ENCODE data around the gene ZNF784.

Gene ZNF784

DNA sequence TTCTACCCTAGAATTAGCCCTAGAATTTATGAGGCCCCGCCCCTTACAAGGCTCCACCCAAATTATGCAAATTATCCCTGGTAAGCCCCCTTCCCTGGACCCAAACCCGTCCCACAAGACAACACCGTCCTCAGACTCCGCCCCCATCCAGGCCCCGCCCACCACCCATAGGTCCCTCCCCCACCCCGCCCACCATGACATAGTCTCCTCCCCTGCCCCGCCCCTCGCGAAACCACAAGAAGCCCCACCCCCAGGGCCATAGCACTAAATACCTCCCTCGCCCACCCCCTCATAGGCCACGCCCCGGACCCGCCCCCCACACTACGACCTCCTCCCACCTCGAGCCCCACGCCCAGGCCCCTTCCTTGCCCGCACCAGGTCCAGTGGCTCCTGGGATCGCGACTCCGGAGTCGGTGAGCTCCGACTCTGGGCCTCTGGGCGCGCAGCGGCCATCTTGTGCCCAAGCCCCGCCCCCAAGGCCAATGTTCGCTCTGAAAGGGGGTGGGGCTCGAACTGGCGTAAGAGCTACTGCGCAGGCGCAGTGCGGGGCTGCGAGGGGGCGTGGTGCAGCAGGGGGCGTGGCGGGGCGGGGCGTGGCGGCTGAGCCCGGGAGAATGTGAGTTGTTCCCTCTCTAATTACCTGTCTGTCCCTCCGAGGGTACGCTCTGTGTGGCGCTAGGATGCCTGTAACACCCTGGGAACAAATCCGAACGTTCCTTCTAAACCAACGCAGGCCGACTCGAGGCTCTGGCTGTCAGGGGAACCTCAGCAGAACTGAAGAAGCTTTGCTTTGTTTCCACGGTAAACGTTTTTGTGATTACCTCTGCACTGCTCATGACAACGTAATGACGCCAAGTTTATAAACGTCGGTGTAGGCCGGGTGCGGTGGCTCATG lies at the start of gene ZNF784:
TSS of gene ZNF784 (minus strand) at position 458 of the 895 bp plus-strand sequence. CDS start at position 453, 5 bp downstream.
- DNase-seq (ENCODE audit: low read depth in 3 of 3), result peak; percentile 85 to 95 (median 94)

- DNase-seq (ENCODE audit: low read depth in 3 of 3), result no peak
These were observed 49.5 kb upstream of the ZNF784 start for GRCh38 chr19:55673889-55674288.

DNA sequence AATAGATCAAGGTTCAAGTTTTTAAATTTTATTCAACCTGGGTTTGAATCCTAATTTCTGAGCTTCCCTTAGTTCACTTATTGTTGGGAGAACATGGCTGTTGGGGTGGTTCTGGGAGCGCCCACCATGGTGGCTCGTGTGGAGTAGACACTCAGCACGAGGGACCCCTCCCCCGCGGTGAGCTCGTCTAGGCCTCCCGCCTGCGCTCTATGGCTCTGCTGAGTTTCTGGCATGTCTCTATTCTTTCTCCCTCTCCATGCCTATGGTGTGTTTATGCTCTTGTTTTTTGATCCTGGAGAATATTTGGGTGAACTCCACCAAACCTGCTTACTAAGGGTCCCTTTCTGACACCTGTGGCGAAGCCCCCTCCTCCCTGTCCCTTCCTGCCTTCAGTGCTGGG lies 49.1 kb upstream of the ZNF784 start:
- DNase-seq (ENCODE audit: low read depth in 3 of 3), result no peak

DNA sequence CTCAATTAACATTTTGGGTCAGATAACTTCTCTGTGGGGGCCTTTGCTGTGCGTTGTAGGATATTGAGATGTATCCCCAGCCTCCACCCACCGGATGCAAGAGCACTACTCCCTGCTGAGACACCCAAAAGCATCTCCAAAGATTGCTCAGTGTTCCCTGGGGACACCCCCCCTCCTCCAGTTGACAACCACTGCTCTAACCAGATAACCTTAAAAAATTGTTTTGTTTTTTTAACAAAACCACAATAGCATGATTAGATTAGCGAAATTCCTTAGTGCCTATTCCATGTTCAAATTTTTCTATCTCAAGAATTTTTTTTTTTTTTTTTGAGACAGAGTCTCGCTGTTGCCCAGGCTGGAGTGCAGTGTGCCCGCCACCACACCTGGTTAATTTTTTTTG lies 48.1 kb upstream of the ZNF784 start:
- DNase-seq (ENCODE audit: low read depth in 3 of 3), result no peak

DNA sequence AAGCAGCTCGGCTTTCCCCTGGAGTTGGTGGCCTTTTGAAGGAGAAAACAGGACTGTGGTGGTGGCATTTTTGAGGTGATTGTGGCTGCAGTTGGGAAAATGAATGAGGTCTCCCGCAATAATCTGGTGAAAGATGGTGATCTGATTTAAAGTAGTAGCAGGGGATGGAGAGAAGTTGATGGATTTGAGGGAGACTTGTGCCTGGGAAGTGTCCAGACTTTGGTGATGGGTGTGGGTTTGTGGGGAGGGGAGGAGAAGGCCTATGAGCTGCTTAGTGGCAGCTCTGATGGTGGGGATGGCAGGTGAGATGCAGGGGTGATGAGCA lies 46.6 kb upstream of the ZNF784 start:
- no peak for DNase-seq (ENCODE audit: low read depth in 3 of 3)

GRCh38 chr19:55670280-55671053 lies 46.1 kb upstream of the ZNF784 start:
- DNase-seq (ENCODE audit: low read depth in 3 of 3), result no peak

DNA sequence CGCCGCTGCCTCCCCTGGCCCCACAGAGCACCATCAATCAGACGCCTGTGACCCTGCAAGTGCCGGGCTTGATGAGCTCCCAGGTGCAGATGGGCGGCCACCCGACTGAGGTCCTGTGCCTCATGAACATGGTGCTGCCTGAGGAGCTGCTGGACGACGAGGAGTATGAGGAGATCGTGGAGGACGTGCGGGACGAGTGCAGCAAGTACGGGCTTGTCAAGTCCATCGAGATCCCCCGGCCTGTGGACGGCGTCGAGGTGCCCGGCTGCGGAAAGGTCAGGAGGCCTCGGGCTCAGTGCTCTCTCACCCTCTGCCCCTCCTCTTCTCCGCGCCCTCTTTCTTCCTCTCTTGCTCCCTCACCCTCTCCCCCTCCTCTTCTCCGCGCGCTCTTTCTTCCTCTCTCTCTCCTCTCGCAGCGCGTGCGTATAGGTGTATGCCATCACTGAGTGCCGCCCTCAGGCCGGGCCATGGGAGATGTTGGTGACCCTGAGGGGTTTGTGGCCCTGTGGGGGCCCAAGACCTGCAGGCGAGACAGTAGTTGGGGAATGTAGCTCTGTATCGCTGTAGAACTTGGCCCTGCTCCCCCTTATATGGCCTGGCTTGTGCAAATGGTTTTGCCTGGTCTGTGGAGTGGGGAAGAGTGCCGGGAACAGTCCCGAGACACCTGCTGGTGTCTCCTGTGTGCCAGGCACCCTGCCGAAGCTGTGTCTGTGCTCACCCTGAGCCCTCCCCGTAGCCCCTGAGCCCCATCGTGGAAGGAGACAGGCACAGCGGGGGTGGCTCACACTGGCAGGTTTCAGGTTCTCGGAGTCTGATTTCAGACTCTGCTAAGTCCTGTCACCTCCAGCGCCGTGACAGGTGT lies 45.3 kb upstream of the ZNF784 start:
- DNase-seq (ENCODE audit: low read depth in 3 of 3), result no peak

- DNase-seq (ENCODE audit: low read depth in 3 of 3), result no peak
These were observed 44.4 kb upstream of the ZNF784 start for GRCh38 chr19:55668603-55669348.

DNA sequence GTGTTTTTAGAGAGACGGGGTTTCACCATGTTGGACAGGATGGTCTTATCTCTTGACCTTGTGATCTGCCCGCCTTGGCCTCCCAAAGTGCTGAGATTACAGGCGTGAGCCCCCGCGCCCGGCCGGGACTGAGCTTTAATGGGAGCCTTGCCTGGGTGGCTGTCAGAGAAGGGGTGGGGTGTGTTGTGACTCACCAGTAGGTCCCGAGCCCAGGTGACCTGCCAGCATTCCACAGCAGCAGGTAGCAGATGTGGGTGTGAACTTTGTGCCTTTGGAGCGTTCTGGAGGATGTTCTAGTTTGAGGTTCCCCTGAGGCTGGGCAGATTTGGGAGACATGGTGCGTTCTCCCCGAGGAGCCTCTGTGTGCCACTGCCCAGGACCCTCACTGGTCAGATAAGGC lies 43.6 kb upstream of the ZNF784 start:
- no peak for DNase-seq (ENCODE audit: low read depth in 3 of 3)

DNA sequence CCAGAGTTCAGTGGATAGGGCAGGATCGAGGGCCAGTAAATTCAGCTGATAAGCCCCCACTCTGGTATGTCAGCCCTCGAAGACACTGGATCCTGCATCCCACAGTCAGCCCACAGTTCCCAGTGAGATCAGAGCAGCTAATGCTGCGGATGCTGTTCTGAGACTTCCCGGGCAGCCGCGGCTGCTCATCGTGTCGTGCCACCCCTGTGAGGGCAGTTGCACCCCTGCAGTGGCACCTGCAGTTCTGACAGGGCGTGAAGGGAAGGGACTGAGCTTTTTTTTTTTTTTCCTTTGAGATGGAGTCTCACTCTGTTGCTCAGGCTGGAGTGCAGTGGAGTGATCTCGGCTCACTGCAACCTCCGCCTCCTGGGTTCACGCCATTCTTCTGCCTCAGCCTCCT lies 43.1 kb upstream of the ZNF784 start:
- no peak for DNase-seq (ENCODE audit: low read depth in 3 of 3)

DNA sequence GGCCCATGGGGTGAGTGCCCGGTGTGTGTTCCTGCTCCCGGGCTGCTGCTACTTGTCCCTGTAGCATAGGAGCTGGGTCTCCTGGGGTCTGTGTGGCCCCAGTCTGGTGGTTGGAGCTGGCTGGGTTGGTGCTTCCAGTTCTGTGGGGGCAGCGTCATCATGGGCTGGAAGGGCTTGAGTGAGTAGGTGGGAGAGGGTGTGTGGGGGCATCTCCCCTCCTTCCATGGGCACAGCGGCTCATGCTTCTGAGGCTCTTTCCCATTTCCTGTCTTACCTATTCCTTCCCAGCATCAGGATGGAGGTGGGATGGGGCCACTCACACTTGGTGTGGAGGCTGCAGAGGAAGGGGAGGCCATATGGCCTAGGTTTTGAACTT lies 42.6 kb upstream of the ZNF784 start:
- DNase-seq (ENCODE audit: low read depth in 3 of 3), result no peak

- no peak for DNase-seq (ENCODE audit: low read depth in 3 of 3)
These were observed 42.1 kb upstream of the ZNF784 start for GRCh38 chr19:55666343-55667005.

DNA sequence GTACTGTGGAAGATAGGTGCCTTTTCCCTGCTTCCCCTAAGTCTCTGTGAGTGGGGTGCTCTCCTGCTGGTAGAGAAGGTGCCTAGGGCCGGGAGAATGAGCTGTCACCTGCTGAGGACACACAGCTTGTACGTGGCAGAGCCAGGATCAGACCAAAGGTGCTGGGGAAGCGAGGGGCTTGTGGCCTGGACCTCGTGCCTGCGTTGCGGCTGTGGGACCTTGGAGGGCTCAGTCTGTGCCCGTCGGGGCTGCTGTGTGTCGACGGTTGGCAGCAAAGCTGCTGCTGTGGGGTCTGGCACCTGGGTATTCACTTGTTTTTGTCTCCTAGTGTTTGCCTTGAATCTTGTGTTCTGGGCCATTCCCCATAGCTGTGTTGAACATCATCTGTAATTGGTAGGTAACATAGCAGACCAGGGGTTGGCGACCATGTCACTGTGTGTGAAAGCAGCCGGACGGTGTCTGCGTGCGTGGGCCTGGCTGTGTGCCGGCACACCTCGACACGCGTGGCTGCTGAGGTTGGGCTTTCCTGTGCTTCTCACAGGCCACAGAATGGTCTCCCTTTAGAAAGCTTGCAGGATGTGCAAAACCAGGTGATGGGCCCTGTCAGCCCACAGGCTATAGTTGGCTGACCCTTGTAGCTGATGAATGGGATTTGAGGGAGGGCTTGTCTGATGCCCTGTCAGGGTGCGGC lies 39.6 kb upstream of the ZNF784 start:
- no peak for DNase-seq (ENCODE audit: low read depth in 3 of 3)

DNA sequence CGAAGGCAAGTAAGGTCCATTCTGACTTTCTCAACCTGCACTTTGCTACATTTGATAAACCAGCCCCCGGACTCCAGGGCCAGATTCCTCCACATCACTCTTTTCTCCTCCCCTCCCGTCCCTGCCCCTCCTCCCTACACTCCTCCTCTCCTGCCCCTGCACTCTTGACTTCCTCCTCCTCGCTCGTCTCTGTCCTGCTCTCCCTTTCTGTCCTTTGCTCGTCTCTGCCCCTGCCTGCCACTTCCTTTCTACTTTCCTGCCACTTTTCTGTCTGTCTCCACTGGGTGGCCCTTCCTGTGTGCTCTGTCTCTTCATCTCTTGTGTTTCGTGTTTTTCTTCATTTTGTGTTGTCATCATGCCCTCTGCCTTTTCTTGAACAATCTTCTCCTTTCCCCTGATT lies 37.5 kb upstream of the ZNF784 start:
- no peak for DNase-seq (ENCODE audit: low read depth in 3 of 3)

- no peak for DNase-seq (ENCODE audit: low read depth in 3 of 3)
These were observed 36.6 kb upstream of the ZNF784 start for GRCh38 chr19:55660991-55661390.

DNA sequence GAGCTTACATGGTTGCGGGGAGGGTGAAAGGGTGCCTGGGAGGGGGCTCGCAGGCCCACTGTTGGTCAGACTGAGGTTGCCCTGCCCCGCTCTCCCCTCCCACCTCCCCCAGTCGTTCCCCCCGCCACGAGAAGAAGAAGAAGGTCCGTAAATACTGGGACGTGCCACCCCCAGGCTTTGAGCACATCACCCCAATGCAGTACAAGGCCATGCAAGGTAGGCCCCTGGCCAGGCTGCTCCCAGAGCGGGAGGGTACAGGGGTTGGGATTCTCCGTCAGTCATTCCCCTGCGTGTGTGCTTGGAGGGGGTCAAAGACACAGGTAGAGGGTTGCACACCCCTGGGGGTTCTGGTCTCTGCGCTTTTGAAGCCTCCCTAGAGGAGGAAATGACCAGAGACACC lies 36.0 kb upstream of the ZNF784 start:
- DNase-seq (ENCODE audit: low read depth in 3 of 3), result no peak

DNA sequence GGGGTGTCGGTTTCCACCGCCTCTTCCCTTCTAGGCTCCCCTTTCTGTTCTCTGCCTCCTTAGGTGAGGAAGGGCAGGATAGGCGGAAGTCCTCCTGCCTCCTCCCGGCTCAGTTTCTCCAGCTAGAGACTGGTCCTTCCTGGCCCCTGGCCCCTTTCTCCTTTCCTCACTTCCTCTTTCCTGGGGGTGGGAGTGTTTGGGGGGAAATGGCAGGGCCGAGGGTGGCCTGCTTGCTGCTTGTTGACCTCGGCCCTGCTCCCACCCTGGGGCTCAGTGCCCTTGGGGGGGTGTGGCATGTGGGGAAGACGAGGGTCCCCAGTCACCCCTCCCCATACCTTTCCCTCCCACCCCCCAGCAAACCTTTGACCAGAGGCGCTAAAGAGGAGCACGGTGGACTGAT lies 35.5 kb upstream of the ZNF784 start:
- DNase-seq (ENCODE audit: low read depth in 3 of 3), result no peak

DNA sequence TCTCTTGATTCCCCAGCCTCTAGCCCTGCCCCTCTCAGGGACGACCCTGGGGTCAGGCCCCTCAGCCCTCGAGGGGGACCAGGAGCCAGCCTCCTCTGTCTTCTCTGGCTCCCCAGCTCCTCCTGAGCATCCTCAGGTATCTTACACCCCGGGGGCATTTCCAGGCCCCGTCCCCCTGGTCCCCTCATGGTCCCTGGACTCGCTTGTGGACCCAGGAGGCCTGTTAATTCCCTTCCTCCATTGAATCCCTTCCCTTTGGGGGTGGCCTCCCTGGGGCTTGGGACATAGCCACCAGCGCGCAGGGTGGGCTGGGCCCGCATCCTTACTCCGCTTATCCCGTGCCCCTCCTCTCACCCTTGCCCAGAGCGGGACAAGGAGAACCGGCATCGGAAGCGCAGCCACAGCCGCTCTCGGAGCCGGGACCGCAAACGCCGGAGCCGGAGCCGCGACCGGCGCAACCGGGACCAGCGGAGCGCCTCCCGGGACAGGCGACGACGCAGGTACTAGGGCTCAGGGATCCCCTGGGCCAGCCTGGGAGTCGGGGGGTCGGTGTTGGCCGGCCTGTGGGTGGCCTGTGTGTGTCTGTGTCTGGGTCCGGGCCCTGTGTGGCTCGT lies 34.6 kb upstream of the ZNF784 start:
- DNase-seq (ENCODE audit: low read depth in 3 of 3), result no peak

- no peak for DNase-seq (ENCODE audit: low read depth in 3 of 3)
These were observed 32.8 kb upstream of the ZNF784 start for GRCh38 chr19:55656988-55657747.

Data from stimulated activated CD4-positive, alpha-beta T cell treated with anti-CD3 and anti-CD28 coated beads, TNF-alpha, amount 100 ng/mL, for 48 hours (primary cell).